ENCODE measurements around the gene SMYD3.
"Not testable (repeated sequence)": the region's sequence is repeated elsewhere in the genome, so short reads cannot be mapped to it uniquely, and the experiment has no call there.

SMYD3 gene

DNA sequence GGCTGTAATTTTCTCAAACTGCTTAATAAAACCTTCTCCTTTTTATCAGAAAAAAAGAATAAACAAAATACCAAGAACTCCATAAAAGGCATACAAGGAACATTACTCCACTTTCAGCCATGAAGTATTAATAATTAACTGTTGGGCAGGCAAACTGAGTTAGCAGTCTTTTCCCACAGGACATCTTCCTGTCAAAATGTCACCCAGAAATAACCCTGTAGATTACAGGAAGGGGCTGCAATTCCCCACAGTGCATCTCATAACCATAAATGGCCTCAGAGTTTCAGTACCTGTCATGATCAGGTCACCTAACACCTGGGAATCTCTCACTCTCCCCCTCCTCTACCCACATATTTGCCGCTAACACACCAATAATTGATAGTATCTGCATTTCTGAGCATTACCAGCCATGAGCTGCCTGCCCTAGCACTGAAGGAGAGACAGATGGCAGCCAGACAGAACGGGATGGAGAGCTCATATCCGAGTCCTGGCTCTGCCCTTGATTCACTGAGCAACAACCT is 475.0 kb downstream of the SMYD3 start:
- no peak for DNase-seq (ENCODE audit: low read depth in 2 of 2)

DNA sequence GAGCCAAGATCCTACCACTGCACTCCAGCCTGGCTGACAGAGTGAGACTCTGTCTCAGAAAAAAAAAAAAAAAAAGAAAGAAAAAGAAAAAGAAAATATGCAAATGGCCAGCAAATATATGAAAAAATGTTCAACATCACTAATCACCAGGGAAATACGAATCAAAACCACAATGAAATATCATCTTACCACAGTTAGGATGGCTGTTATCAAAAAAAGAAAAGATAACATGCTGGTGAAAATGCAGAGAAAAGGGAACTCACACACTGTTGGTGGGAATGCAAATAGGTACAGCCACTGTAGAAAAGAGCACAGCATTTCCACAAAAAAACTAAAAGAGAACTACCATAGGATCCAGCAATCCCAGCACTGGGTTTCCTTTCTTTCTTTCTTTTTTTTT is 477.5 kb downstream of the SMYD3 start:
- DNase-seq (ENCODE audit: low read depth in 2 of 2) = no peak

DNA sequence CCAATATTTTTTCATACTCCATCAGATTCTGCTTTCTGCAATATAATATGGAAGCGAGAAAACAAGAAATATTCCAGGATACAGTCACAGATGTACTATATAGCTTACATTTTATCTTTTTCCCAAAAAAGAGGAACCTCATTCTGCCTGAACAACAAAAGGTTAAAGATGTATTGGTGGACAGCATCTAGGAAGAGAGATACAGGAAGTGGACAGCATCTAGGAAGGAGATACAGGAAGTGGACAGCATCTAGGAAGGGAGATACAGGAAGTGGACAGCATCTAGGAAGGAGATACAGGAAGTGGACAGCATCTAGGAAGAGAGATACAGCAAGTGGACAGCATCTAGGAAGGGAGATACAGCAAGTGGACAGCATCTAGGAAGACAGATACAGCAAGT is 483.0 kb downstream of the SMYD3 start:
- DNase-seq (ENCODE audit: low read depth in 2 of 2) = not testable (repeated sequence)

DNA sequence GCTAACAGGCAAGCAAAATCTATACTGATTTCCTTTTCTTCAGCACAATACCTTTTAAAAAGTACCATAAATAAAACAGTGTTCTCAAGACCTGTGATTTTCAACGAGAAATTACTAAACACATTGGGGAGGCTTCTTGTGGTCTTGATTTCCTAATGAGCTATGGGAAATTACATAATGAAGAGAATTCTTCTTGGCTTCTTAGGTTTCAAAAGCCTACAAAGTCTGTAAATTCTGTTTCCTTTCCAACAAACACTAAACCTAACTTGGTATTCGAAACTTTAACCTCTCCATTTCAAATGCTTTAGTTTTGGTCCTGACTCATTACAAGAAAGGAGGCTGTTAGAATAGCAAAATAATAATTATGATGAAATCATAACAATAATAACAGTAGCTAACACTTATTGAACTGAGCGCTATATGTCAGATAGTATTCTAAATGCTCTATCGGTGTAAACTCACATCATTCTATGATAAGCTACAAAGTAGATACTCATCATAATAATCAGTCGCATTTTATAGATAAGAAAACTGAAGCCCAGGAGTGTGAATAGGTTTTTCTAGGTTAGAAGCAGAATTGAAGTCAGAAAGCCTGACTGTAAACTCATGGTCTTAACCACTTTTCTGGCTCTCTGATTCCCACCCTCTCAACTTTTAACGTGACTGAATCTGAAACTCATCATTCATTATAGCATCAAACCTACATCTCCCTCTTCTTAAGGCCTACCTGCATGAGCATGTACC is 486.7 kb downstream of the SMYD3 start:
- DNase-seq (ENCODE audit: low read depth in 2 of 2) = no peak

DNA sequence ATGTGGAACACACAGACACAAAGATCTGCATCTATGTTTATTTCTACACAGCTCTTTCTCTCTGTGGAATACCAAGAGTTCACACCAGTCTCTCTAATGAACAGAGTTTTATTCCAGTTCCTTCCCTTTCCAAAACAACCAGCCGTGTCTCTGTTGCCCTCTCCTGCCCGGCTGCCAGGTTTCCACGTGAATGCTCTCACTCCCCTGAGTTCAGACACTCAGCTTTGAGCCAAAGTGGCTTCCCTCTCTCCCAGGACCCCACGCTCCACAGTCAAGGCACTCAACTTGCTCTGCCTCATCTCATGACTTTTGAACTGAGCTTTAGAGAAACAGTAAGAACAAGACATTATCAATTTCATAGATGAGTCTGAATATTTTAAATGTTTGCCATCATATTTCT is 488.9 kb downstream of the SMYD3 start:
- DNase-seq (ENCODE audit: low read depth in 2 of 2) = no peak

DNA sequence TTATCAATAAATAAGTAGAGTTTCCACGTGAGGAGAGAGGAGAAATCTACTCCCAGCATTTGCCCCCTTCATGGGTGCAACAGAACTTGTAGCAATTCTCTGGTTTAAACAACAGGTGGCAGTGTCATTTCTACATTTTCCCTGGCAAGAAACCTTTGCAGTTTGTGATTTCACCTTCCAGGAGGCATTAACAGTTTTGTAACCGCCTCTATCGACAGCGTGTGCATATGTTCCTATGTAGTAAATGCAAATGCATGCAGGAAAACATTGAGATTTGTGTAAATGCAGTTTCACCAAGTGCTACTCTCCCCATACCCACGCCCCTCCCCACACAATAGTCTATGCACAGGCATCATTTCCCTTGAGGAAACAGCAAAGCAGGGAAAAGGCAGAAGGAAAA is 494.7 kb downstream of the SMYD3 start:
- DNase-seq (ENCODE audit: low read depth in 2 of 2) = no peak

DNA sequence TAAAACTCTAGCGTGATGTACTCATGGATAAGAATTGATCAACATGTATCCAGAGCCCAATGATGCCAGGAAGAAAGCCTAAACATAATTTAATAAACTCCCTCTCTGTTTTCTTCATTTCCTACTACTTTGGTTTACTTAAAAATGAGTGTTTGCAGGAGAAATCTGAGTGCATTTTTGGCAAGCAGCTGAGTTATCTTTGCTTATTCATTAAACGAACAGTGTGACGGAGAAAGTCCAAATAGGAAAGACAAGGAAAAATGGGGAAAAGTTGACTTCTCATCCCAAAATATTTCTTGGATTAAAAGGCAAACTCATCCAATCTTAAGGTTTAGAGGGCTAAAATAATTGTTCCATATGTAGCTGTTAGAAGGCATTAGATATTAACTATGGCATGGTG is 496.7 kb downstream of the SMYD3 start:
- no peak for DNase-seq (ENCODE audit: low read depth in 2 of 2)

DNA sequence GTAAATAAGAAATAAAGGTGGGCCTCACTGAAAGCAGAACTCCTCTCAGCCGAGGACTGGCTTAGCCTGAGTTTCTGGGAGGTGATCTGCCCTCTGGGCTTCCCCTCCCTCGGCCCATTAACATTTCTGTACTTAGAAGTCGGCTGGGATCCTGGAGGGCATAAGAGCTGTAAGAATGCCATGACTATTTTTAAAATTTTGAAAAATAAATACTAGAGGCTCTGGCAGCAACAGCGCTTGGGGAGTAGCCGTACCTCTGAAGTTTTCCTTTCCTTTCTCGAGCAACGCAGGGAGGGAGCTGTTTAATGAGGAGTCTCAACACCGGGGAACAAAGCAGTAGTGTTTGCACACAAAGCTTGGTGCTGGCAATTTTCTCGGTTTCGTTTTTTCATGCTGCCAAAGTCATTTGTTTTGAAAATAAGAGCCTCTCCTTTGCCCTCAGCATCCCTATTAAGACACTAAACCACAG is 498.7 kb downstream of the SMYD3 start:
- DNase-seq (ENCODE audit: low read depth in 2 of 2) = no peak

DNA sequence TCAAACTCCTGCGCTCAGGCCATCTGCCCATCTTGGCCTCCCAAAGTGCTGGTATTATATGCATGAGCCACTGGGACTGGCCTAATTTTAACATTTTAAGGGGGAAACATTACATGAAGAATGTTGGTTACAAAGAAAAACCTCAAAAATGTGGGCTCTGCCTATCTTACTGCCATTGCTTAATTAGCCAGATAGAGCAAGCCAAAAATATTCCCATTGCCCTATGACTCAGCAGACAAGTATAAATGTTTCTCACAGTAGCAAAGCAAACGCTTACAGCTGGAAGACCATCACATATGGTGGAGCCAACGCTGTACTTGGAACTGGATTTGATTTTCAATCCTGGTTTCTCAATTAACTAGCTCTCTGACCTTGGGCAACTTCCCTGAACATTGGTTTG is 502.0 kb downstream of the SMYD3 start:
- DNase-seq (ENCODE audit: low read depth in 2 of 2) = no peak

DNA sequence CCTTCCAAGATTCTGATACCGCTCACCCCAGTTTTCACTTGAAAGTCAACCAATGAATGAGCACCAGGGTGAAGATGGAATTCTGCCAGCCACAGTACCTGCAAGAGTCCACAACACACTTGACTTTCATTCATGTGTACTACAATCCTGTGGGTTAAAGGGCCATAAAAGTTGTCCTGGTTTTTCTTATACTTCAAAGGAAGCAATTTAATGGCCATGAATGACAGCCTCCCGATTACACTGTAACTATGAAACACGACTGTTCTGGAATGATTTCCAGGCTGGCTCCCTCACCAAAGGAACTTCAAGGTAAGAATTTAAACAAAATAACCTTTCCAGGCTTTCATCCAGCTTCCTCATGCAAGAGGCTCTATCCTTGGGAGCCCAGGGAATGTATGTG is 502.8 kb downstream of the SMYD3 start:
- DNase-seq (ENCODE audit: low read depth in 2 of 2) = no peak

DNA sequence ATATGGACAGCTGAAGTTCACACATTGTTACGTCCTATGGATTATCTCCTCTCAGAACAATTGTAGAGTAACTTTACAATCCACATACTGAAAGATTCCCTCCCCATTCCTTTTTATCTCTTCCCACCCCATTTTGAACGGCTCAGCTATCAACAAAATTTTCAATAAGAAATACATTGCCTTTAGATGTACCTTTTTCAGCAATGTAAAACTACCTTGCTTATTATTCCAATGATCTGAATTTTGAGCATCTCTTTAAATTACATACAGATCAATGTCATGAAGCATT is 503.7 kb downstream of the SMYD3 start:
- DNase-seq (ENCODE audit: low read depth in 2 of 2) = no peak

DNA sequence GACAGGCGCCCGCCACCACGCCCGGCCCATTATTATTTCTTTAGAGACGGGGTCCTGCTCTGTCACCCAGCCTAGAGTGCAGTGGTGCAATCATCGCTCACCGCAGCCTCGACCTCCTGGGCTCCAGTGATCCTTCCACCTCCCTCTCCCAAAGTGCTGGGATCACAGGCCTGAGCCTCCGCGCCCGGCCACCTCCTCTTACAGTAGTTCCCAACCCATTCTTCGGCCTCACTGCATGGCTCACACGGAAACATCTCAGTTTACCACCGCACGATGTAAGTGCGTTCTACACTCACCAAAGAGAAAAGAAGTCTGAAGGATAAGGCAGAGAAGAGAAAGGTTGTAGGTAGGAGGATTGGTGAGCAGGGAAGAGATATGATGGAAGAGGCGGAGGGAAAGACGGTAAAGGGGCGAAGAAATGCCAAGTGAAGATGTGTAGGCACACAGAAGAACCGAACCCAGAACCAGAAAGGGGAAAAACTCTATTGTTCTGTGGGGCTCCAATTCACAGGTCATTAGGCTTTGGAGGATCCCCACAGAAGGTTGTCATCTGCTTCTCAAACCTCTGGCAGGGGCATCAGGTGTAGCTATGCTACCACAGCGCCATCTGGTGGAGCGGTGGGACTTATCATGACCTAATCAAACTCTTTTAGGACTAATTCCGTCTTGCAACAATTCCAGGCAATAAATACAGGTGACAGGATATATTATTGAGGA is 504.2 kb downstream of the SMYD3 start:
- DNase-seq (ENCODE audit: low read depth in 2 of 2) = peak; percentile 68 to 70

DNA sequence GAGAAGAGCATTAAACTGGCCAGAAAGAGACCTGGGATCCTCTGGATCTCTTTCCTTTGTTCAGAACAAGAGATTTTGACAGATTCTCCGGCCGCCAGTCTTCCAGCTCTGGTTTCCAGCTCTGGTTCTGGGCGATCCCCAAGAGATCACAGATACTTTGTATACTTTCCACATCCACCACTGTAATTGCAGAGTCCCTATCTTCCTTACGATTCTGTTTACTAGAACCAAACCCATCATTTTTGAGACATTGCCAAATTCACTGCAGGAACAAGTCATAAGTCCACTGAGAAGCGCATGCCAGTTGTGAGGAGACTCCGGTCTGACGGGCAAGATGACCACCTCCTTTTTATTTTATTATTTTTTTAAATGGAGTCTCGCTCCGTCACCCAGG is 505.2 kb downstream of the SMYD3 start:
- no peak for DNase-seq (ENCODE audit: low read depth in 2 of 2)

DNA sequence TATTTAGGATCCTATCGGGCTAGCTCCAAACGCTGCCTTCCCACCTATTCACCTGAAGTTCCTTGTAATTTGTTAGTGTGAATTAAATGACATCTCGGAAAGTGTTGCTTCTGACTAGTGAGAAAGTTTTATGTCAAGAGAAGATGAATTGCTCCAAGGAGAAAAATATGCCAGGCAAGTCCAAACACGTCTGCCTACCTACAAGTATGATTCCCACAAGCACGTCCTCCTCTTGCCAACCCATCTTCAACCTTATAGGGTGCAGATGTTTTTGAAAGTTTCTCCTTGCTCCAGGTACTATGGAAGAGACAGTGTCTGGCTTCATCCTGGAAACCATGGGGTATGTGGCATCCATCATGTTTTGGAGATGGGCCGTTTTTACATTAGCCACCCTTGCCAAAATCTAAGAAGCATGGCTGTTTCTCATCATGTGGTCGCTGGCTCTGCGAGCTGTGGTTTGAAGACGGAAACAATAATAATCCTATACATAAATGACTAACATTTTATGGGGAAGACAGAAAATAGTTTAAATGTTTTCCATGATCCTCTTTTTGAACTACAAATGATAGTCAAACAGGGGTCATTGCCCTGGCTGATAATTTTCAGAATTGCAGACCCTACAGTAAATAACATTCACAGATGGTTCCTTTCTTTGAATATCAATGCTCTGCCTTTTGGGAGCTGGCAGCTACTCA is 505.8 kb downstream of the SMYD3 start:
- DNase-seq (ENCODE audit: low read depth in 2 of 2) = no peak

DNA sequence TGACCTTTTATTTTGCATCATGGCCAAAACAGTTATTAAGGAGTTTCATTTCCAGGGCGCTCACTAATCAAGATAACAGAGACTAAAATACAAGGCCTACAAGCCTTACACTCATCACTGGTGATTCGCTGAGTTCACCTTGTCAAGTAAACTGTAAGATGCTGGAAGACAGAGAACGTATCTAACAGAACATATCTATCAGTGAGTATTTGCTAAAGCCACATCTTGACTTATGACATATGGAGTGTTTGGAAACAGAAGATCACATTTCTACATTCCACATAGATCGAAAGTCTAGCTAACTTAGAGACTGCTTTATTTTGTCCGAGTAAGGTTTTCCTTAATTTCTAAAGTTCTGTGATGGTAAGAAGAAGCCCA is 506.5 kb downstream of the SMYD3 start:
- DNase-seq (ENCODE audit: low read depth in 2 of 2) = no peak

DNA sequence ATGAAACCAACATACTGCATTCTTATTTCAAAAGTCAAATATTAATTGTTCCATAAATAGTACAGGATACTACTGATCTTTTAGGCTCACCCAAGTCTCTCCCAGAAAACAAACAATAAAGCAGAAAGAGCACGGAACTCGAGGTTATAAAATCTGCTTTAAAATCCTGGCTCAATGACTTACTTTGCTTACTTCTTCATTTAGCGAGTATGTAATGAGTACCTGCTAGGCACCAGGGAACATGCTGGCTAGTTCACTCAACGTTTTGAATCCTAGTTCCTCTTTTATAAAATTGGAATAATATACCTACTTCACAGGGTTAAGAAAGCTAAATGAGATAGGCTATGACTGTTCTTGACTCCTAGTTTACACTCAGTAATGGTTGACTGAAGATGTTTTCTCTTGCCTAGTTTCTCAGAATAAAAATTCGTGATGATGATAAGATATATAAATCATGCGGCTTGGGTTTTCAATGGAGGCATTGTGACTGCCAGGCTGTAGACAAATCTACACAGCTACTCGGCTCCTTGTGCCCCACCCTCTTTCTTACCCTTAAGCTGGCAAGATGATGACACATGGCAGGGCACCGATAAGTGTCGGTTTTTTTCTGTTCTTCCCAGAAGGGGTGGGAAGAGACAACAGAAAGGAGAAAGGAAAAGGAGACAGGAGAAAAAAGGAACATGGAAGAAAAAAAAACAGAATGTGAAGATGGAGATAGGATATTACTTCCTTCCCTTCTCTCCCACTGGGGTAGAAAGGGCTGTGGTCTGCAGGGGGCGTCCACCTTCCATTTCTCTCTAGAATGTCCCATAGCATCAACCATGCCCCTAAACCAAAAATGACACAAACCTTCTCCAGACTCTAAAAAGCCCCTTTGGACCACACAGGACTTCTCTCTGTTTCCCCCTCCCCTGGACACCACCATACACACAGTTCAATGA is 507.1 kb downstream of the SMYD3 start:
- no peak for DNase-seq (ENCODE audit: low read depth in 2 of 2)

DNA sequence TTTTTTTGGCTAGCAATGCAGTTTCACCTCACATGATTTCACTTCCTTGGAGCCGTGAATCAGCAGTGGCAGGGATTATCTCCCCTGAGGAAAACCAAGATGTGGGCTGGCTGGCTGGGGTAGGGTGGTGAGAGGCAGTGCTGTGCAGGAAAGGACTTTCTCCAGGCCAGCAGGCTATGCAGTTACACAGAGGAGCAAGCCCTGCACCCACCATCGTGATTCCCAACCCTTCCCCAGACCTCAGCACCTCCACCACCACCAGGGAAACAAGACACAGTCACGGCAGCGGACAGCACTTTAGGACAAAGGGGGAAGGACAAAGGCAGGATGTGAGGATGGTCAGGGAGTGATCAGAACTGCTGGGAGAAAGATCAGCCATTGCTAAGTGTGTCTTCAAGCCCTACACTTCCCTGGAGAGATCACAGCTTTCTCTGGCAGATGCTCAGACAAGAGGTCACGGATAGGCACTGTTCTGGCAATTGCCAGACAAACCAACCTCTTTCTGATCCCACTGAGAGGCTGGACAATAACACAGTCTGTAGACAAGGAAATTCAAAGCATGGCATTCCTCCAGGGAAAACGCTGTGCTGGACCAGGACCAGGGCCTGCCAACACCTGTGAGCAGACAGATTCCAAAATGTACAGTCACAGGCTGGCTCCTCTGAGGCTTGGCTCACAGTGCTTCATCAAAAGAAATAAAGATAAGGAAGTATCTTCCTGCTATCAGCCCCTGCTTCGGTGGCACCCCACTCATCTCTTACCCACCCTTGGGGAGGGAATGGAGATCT is 509.4 kb downstream of the SMYD3 start:
- DNase-seq (ENCODE audit: low read depth in 2 of 2) = no peak

DNA sequence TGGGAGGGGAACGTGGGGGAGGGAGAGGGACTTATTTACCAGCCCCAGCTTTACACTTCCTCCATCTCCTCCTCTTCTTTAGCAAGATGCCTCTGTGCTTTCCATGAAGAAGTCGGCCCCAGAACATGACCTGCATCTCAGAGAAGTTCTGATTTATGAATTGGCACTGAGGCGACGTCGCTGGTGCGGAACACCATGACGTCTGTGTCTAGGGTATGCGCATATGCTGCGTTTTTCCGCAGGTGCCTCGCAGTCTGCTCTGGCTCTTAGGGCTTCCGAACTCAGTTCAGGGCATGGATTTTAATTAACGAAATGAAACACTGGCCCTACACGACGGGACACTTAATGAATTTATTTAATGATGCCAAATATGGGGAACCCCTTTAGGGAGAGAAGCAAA is 510.3 kb downstream of the SMYD3 start:
- DNase-seq (ENCODE audit: low read depth in 2 of 2) = no peak

DNA sequence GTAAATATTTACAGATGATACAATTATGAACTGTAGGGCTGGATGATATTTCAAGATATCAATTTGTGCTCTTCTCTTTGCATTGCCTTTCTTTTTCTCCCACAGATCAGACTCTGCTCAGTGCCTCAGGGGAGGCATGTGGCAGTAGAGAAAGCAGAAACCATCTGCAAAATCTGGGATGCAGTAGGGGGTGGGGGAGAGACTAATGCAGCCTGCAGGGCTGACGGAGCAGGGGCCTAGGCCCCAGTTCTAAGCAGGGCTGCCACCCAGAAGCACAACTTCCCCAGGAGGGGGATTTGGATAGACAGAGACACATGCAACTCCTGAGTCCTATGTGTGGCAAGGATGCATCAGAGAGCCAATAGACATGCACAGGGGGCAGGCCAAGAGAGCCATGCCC is 511.6 kb downstream of the SMYD3 start:
- DNase-seq (ENCODE audit: low read depth in 2 of 2) = no peak

DNA sequence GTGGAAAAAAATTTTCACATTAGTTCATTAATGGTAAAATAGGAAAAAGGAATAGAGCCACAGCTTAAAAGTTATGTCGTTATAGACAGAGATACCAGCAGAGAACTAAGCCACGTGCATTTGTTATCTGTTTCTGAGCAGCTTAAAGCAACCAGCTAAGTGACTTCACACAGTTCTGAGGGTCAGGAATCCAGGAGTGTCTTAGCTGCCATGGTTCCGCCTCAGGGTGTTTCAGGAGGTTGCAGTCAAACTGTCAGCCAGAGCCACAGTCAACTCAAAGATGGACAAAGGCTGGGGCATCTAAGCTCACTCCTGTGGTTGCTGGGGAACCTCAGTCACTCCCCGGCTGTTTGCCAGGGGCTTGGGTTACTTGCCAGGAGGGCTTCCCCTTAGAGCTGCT is 515.8 kb downstream of the SMYD3 start:
- DNase-seq (ENCODE audit: low read depth in 2 of 2) = no peak

Measured in stimulated activated CD8-positive, alpha-beta memory T cell treated with anti-CD3 and anti-CD28 coated beads, Interleukin-2, amount 100 ng/mL, for 48 hours (primary cell).